Stimulated activated CD8-positive, alpha-beta memory T cell treated with anti-CD3 and anti-CD28 coated beads, Interleukin-15, amount 100 ng/mL, for 4 hours (primary cell): ENCODE results near the gene BACE1-AS.
"Not testable (repeated sequence)": the region's sequence is repeated elsewhere in the genome, so short reads cannot be mapped to it uniquely, and the experiment has no call there.

ENCODE experiments used
- DNase-seq, 2 donors: peaks; one replicate each; pipeline ENCODE4 v3.0.0-alpha.2; 2020; ENCODE audit warnings: low read depth in 2 of 2

Gene BACE1-AS

GRCh38 chr11:117290809-117291396, at the start of gene BACE1-AS:
BACE1-AS (plus strand) TSS chr11:117291346.
- no peak for DNase-seq

GRCh38 chr11:117248341-117248740, 42.8 kb upstream of the BACE1-AS start:
- DNase-seq, result no peak

- DNase-seq, result no peak
Measured at GRCh38 chr11:117249571-117249970, 41.6 kb upstream of the BACE1-AS start.

- DNase-seq, result no peak
Measured at GRCh38 chr11:117251506-117251905, 39.6 kb upstream of the BACE1-AS start.

GRCh38 chr11:117255966-117256365, 35.2 kb upstream of the BACE1-AS start:
- no peak for DNase-seq

- DNase-seq, result no peak
Measured at GRCh38 chr11:117256573-117256972, 34.6 kb upstream of the BACE1-AS start.

GRCh38 chr11:117258576-117258975, 32.6 kb upstream of the BACE1-AS start:
- no peak for DNase-seq

- DNase-seq, result no peak
Measured at GRCh38 chr11:117259417-117259816, 31.7 kb upstream of the BACE1-AS start.

- not testable (repeated sequence) for DNase-seq
Measured at GRCh38 chr11:117264624-117265323, 26.4 kb upstream of the BACE1-AS start.

- no peak for DNase-seq
Measured at GRCh38 chr11:117265745-117266144, 25.4 kb upstream of the BACE1-AS start.

GRCh38 chr11:117269856-117270255, 21.3 kb upstream of the BACE1-AS start:
- DNase-seq, result no peak

- no peak for DNase-seq
Measured at GRCh38 chr11:117271208-117271607, 19.9 kb upstream of the BACE1-AS start.

GRCh38 chr11:117272175-117272574, 19.0 kb upstream of the BACE1-AS start:
- DNase-seq, result not testable (repeated sequence)

- DNase-seq, result no peak
Measured at GRCh38 chr11:117273550-117274289, 17.4 kb upstream of the BACE1-AS start.

GRCh38 chr11:117278347-117278746, 12.8 kb upstream of the BACE1-AS start:
- no peak for DNase-seq

GRCh38 chr11:117279711-117280376, 11.3 kb upstream of the BACE1-AS start:
- no peak for DNase-seq

GRCh38 chr11:117281159-117281558, 10.0 kb upstream of the BACE1-AS start:
- DNase-seq, result no peak

- DNase-seq, result no peak
Measured at GRCh38 chr11:117281869-117282268, 9.3 kb upstream of the BACE1-AS start.

GRCh38 chr11:117282956-117283355, 8.2 kb upstream of the BACE1-AS start:
- no peak for DNase-seq

- no peak for DNase-seq
Measured at GRCh38 chr11:117284053-117284452, 7.1 kb upstream of the BACE1-AS start.

- DNase-seq, result no peak
Measured at GRCh38 chr11:117286588-117286987, 4.6 kb upstream of the BACE1-AS start.

- no peak for DNase-seq
Measured at GRCh38 chr11:117287668-117288067, 3.5 kb upstream of the BACE1-AS start.
